HUES6 (cell line): ENCODE measurements around the gene WDR47.

Experiments used
- H3K27ac ChIP-seq: 2 replicates; pipeline ENCODE4 v1.7.0; 2013; ENCODE audit warnings: low read depth, mild to moderate bottlenecking, low read length, inconsistent platforms
- H3K27me3 ChIP-seq: 2 replicates; pipeline ENCODE4 v1.6.1; 2013; ENCODE audit warnings: low read length; ENCODE audit not compliant: control insufficient read depth, insufficient read depth
- H3K36me3 ChIP-seq: 2 replicates; pipeline ENCODE4 v1.6.1; 2013; ENCODE audit warnings: low read length; ENCODE audit not compliant: control insufficient read depth, insufficient read depth
- H3K4me1 ChIP-seq: 2 replicates; pipeline ENCODE4 v1.6.1; 2013; ENCODE audit warnings: low read length; ENCODE audit not compliant: control insufficient read depth, insufficient read depth
- H3K4me3 ChIP-seq: 2 replicates; pipeline ENCODE4 v1.5.1; 2013; ENCODE audit warnings: low read depth, low read length
- H3K9ac ChIP-seq: one replicate; pipeline ENCODE4 v1.6.1; 2013; ENCODE audit warnings: mild to moderate bottlenecking, low read length
- H3K9me3 ChIP-seq: 2 replicates; pipeline ENCODE4 v1.6.1; 2013; ENCODE audit warnings: low read depth, low read length; ENCODE audit not compliant: control insufficient read depth, insufficient read depth

Gene WDR47

GRCh38 chr1:108961752-108962486 lies 80.0 kb downstream of the WDR47 start:
- Histone ChIP-seq H3K27me3 (0 out of 2 replicates have a peak, but pooled peaks cover 4% of the 10 kb centered on the region), H3K4me3 (peak overlapping the region; percentile 72), H3K9ac (peak overlapping the region; percentile 80)

GRCh38 chr1:108961198-108961597 lies 80.7 kb downstream of the WDR47 start:
- Histone ChIP-seq H3K9ac (no peak overlapping the region), H3K4me1 (peaks cover 6% of the 10 kb centered on the region), H3K27me3 (0 out of 2 replicates have a peak, but pooled peaks cover 4% of the 10 kb centered on the region), H3K9me3 (no peaks in the 10 kb centered on the region), H3K4me3 (no peak overlapping the region), H3K27ac (no peak overlapping the region), H3K36me3 (no peaks in the 10 kb centered on the region; the same call in 1 of the 2 replicates)

More at GRCh38 chr1:108961752-108962486, 80.0 kb downstream of the WDR47 start:
- H3K36me3 ChIP-seq, result no peaks in the 10 kb centered on the region; the same call in 1 of the 2 replicates
- no peak overlapping the region; the same call in 1 of the 2 replicates for H3K27ac ChIP-seq
- H3K4me1 ChIP-seq, result peaks cover 6% of the 10 kb centered on the region
- no peaks in the 10 kb centered on the region for H3K9me3 ChIP-seq

- no peaks in the 10 kb centered on the region for H3K9me3 ChIP-seq
- no peak overlapping the region for H3K9ac ChIP-seq
- H3K4me3 ChIP-seq, result no peak overlapping the region
- 0 out of 2 replicates have a peak, but pooled peaks cover 4% of the 10 kb centered on the region for H3K27me3 ChIP-seq
- H3K4me1 ChIP-seq, result peaks cover 6% of the 10 kb centered on the region
- H3K27ac ChIP-seq, result no peak overlapping the region
- peaks cover 2% of the 10 kb centered on the region for H3K36me3 ChIP-seq
These were observed 81.2 kb downstream of the WDR47 start for GRCh38 chr1:108960719-108961118.

GRCh38 chr1:108957888-108958287 lies 84.0 kb downstream of the WDR47 start:
- no peak overlapping the region for H3K9ac ChIP-seq

GRCh38 chr1:108955881-108956280 lies 86.0 kb downstream of the WDR47 start:
- Histone ChIP-seq H3K27me3 (no peaks in the 10 kb centered on the region), H3K9me3 (no peaks in the 10 kb centered on the region), H3K9ac (no peak overlapping the region), H3K27ac (no peak overlapping the region), H3K36me3 (peaks cover 12% of the 10 kb centered on the region), H3K4me1 (0 out of 2 replicates have a peak, but pooled peaks cover 4% of the 10 kb centered on the region), H3K4me3 (no peak overlapping the region)

More at GRCh38 chr1:108957888-108958287, 84.0 kb downstream of the WDR47 start:
- H3K27me3 ChIP-seq, result no peaks in the 10 kb centered on the region
- H3K9me3 ChIP-seq, result no peaks in the 10 kb centered on the region
- H3K4me3 ChIP-seq, result no peak overlapping the region
- peaks cover 10% of the 10 kb centered on the region for H3K4me1 ChIP-seq
- H3K36me3 ChIP-seq, result peaks cover 12% of the 10 kb centered on the region
- H3K27ac ChIP-seq, result no peak overlapping the region

- Histone ChIP-seq H3K4me3 (no peak overlapping the region), H3K27me3 (no peaks in the 10 kb centered on the region), H3K36me3 (peaks cover 12% of the 10 kb centered on the region), H3K9me3 (no peaks in the 10 kb centered on the region), H3K4me1 (0 out of 2 replicates have a peak, but pooled peaks cover 4% of the 10 kb centered on the region), H3K27ac (no peak overlapping the region), H3K9ac (no peak overlapping the region)
These were observed 86.8 kb downstream of the WDR47 start for GRCh38 chr1:108955111-108955510.

GRCh38 chr1:108953452-108953851 lies 88.5 kb downstream of the WDR47 start:
- Histone ChIP-seq H3K9me3 (no peaks in the 10 kb centered on the region), H3K4me1 (peaks cover 15% of the 10 kb centered on the region), H3K27ac (no peak overlapping the region), H3K36me3 (peaks cover 12% of the 10 kb centered on the region), H3K9ac (no peak overlapping the region), H3K27me3 (no peaks in the 10 kb centered on the region), H3K4me3 (no peak overlapping the region)

- no peak overlapping the region for H3K4me3 ChIP-seq
- H3K9me3 ChIP-seq, result no peaks in the 10 kb centered on the region
- H3K9ac ChIP-seq, result no peak overlapping the region
- H3K27me3 ChIP-seq, result no peaks in the 10 kb centered on the region
- H3K27ac ChIP-seq, result no peak overlapping the region
- H3K36me3 ChIP-seq, result peaks cover 14% of the 10 kb centered on the region
- H3K4me1 ChIP-seq, result peaks cover 24% of the 10 kb centered on the region
These were observed 90.7 kb downstream of the WDR47 start for GRCh38 chr1:108951242-108951641.

- Histone ChIP-seq H3K27me3 (no peaks in the 10 kb centered on the region), H3K9ac (no peak overlapping the region), H3K4me1 (peaks cover 24% of the 10 kb centered on the region), H3K9me3 (no peaks in the 10 kb centered on the region), H3K4me3 (0 out of 2 replicates have a peak overlapping the region, but pooled peaks have one; percentile 42), H3K27ac (peak overlapping the region; percentile 78; the same call in 1 of the 2 replicates), H3K36me3 (peaks cover 18% of the 10 kb centered on the region)
These were observed 92.9 kb downstream of the WDR47 start for GRCh38 chr1:108949044-108949443.

GRCh38 chr1:108947871-108948525 lies 93.9 kb downstream of the WDR47 start:
- peak overlapping the region; percentile 39 for H3K9ac ChIP-seq
- no peaks in the 10 kb centered on the region for H3K9me3 ChIP-seq
- peaks cover 26% of the 10 kb centered on the region for H3K36me3 ChIP-seq
- H3K4me3 ChIP-seq, result peak overlapping the region; percentile 42
- no peaks in the 10 kb centered on the region for H3K27me3 ChIP-seq
- H3K27ac ChIP-seq, result peak overlapping the region; percentile 78
- H3K4me1 ChIP-seq, result peaks cover 22% of the 10 kb centered on the region

GRCh38 chr1:108936170-108936569 lies 105.7 kb downstream of the WDR47 start:
- no peak overlapping the region for H3K27ac ChIP-seq
- no peak overlapping the region for H3K9ac ChIP-seq
- no peaks in the 10 kb centered on the region for H3K4me1 ChIP-seq
- peaks cover 87% of the 10 kb centered on the region for H3K36me3 ChIP-seq
- H3K27me3 ChIP-seq, result no peaks in the 10 kb centered on the region
- H3K9me3 ChIP-seq, result no peaks in the 10 kb centered on the region
- H3K4me3 ChIP-seq, result no peak overlapping the region
